Cardiac septum (tissue), 1 donor: ENCODE data around the gene PIK3AP1. TPM values are rescaled to one million over a fixed set of nuclear protein-coding genes. Genes with fewer than 3 reads are reported as not detected.
A peak's percentile ranks its signal among the peaks of the same experiment; 100 is the strongest.
"Not testable (repeated sequence)": the region's sequence is repeated elsewhere in the genome, so short reads cannot be mapped to it uniquely, and the experiment has no call there.

Source experiments
- DNase-seq: peaks from one replicate; pipeline ENCODE4 v3.0.0-alpha.2; 2020; ENCODE audit warnings: low spot score
- intact Hi-C: fragments of 100-400 bp; cut with DNase I; formaldehyde crosslinking; loops from one replicate; pipeline ENCODE4 v1.14.0; 2022
- total RNA-seq: library from RNA; stranded (reverse); fragmentation: NEBNext Ultra II Directional; extraction: Animal tissue kit (Norgen Biotek cat#: 25700); gene quantifications from one replicate; pipeline ENCODE4 v1.2.1, GENCODE V29; 2021
- donor health status: DM: no; HTN: no; CAD: no.

Gene PIK3AP1
- total RNA-seq, 1 donor from 2014 or later, result 2.8 TPM

- no peak for DNase-seq
- intact Hi-C loops, result no loop called here
Measured at GRCh38 chr10:96683065-96683464, 37.2 kb downstream of the PIK3AP1 start.

GRCh38 chr10:96681524-96681923, 38.8 kb downstream of the PIK3AP1 start:
- intact Hi-C loops, result no loop called here
- no peak for DNase-seq

GRCh38 chr10:96680463-96680862, 39.9 kb downstream of the PIK3AP1 start:
- intact Hi-C loops, DNase-seq: not testable (repeated sequence)

- intact Hi-C loops, result no loop called here
- DNase-seq, result no peak
Measured at GRCh38 chr10:96678725-96679124, 41.6 kb downstream of the PIK3AP1 start.

GRCh38 chr10:96676272-96677112, 43.8 kb downstream of the PIK3AP1 start:
- no peak for DNase-seq
- intact Hi-C loops, result no loop called here

- intact Hi-C loops, result no loop called here
- DNase-seq, result no peak
Measured at GRCh38 chr10:96675846-96676245, 44.5 kb downstream of the PIK3AP1 start.

- intact Hi-C loops, result no loop called here
- peak; percentile 82 for DNase-seq
Measured at GRCh38 chr10:96673318-96674099, 46.8 kb downstream of the PIK3AP1 start.

- intact Hi-C loops, result no loop called here
- DNase-seq, result no peak
Measured at GRCh38 chr10:96672481-96673175, 47.7 kb downstream of the PIK3AP1 start.

GRCh38 chr10:96671211-96671890, 49.0 kb downstream of the PIK3AP1 start:
- intact Hi-C loops, result no loop called here
- no peak for DNase-seq

- intact Hi-C loops, result no loop called here
- no peak for DNase-seq
Measured at GRCh38 chr10:96670786-96671185, 49.5 kb downstream of the PIK3AP1 start.

GRCh38 chr10:96667401-96667800, 52.9 kb downstream of the PIK3AP1 start:
- no peak for DNase-seq
- intact Hi-C loops, result no loop called here

GRCh38 chr10:96666741-96667140, 53.6 kb downstream of the PIK3AP1 start:
- intact Hi-C loops, result no loop called here
- DNase-seq, result no peak

GRCh38 chr10:96665306-96665705, 55.0 kb downstream of the PIK3AP1 start:
- DNase-seq, result no peak

GRCh38 chr10:96664563-96664962, 55.8 kb downstream of the PIK3AP1 start:
- DNase-seq, result no peak
- intact Hi-C loops, result no loop called here

More at GRCh38 chr10:96665306-96665705, 55.0 kb downstream of the PIK3AP1 start:
- intact Hi-C loops, result no loop called here

GRCh38 chr10:96663797-96664196, 56.5 kb downstream of the PIK3AP1 start:
- DNase-seq, result no peak
- intact Hi-C loops, result no loop called here

- DNase-seq, result no peak
- intact Hi-C loops, result no loop called here
Measured at GRCh38 chr10:96661632-96662031, 58.7 kb downstream of the PIK3AP1 start.

- intact Hi-C loops, result no loop called here
- DNase-seq, result no peak
Measured at GRCh38 chr10:96660297-96660696, 60.0 kb downstream of the PIK3AP1 start.

GRCh38 chr10:96658844-96659243, 61.5 kb downstream of the PIK3AP1 start:
- intact Hi-C loops, result no loop called here

GRCh38 chr10:96657385-96657784, 62.9 kb downstream of the PIK3AP1 start:
- intact Hi-C loops, result no loop called here
- DNase-seq, result no peak

More at GRCh38 chr10:96658844-96659243, 61.5 kb downstream of the PIK3AP1 start:
- DNase-seq, result no peak

- intact Hi-C loops, result no loop called here
- no peak for DNase-seq
Measured at GRCh38 chr10:96656839-96657238, 63.5 kb downstream of the PIK3AP1 start.
